GM04503 (cell line): ENCODE data around the gene APOBR.
"Not testable (repeated sequence)": the region's sequence is repeated elsewhere in the genome, so short reads cannot be mapped to it uniquely, and the experiment has no call there.

Experiments
- DNase-seq: peaks from one replicate; pipeline ENCODE4 v3.0.0-alpha.2; 2012; ENCODE audit warnings: low read depth

Gene APOBR

GRCh38 chr16:28528463-28528867 lies 34.0 kb downstream of the APOBR start:
- no peak for DNase-seq

- no peak for DNase-seq
Observed at GRCh38 chr16:28529124-28529523, 34.7 kb downstream of the APOBR start.

DNA sequence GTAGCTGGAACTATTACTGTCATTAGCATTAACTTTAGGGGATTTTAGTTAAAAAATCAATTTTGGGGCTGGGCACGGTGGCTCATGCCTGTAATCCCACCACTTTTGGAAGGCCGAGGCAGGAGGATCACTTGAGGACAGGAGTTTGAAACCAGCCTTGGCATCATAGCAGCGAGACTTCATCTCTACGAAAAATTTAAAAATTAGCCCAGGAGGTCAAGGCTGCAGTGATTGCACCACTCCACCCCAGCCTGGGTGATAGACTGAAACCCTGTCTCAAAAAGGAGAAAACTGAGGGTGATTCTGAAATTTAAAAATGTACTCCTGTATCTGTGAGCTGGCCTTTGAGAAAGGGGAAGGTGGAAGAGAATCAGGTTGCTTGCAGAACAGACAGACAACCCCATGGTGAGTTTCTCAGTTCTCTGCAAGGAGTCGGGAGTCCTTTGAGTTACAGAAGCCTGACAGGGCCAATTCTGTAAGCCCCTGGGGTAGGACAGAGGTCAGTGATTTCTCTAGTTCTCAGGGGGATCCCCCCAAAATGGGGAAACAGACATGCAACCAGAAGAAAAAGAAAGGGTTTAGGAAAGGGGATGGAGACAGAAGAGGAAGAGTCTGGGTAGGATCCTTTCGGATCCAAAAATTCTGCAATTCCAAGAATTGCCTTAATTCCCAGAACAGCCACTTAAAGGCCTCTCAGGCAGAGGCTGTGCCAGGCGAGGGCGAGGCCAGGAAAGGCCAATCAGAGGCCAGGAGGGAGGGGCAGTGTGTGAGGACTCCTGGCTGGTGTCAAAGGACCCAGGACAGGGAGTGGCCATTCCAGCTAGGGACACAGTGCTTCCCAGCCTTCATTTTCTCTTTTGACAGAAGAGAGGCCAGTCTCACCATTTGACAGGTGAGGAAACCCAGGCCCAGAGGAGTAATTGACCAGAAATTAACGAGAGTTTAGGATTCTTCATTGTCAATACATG lies 37.6 kb downstream of the APOBR start:
- DNase-seq = no peak

GRCh38 chr16:28532940-28533647 lies 38.7 kb downstream of the APOBR start:
- DNase-seq = no peak

DNA sequence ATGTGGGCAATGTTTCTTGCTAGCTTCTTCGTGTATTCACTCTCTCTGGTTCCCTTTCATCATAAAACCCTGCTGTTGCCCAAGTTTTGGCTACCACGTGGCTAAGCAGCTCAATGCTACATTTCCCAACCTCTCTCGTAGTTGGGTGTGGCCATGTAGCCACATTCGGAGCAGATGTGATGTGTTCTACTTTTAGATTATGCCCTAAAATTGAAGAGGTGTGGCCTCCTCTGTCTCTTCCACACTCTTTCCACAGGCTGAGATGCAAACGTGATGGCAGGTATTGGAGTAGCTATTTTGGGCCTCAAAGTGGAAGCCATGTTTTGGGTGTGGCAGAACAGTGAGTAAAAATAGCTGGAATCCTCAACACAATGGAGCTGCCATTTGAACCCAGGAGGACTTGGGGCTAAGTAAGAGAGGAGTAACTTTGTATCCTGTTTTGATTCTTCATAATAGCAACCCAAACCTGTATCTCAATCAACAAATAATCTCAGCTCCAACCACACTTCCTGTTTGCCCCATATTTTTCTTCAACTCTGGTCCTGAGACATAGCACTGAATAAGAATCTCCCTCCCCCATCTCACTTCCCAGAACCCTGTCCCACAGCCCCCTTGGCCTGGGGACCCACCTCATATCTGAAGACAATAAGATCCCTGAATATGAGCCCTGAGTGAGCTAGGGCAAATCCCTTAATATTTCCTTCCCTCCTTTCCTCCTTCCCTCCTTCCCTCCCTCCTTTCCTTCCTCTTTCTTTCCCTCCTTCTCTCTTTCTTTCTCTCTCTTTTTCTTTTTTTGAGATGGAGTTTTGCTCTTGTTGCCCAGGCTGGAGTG lies 40.3 kb downstream of the APOBR start:
- peak; percentile 69 for DNase-seq

DNA sequence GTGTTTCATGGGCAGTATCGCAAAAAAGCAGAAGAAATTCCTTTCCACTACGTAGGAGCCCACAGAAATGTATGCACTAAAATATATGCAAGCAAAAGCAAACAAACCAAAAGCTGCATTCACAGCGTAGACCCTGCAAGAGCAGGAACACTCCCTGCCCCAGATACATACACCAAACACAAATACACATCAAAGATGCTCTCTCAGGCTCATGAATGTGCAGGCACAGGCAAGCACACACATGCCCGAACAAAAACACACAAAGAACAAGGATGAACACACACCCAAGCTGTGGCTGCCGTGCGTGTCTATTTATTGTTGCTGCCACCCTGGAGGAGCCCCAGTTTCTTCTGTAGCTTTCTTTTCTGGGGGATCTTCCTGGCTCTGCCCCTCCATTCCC lies 42.6 kb downstream of the APOBR start:
- DNase-seq = no peak

GRCh38 chr16:28537964-28538732 lies 43.7 kb downstream of the APOBR start:
- no peak for DNase-seq

DNA sequence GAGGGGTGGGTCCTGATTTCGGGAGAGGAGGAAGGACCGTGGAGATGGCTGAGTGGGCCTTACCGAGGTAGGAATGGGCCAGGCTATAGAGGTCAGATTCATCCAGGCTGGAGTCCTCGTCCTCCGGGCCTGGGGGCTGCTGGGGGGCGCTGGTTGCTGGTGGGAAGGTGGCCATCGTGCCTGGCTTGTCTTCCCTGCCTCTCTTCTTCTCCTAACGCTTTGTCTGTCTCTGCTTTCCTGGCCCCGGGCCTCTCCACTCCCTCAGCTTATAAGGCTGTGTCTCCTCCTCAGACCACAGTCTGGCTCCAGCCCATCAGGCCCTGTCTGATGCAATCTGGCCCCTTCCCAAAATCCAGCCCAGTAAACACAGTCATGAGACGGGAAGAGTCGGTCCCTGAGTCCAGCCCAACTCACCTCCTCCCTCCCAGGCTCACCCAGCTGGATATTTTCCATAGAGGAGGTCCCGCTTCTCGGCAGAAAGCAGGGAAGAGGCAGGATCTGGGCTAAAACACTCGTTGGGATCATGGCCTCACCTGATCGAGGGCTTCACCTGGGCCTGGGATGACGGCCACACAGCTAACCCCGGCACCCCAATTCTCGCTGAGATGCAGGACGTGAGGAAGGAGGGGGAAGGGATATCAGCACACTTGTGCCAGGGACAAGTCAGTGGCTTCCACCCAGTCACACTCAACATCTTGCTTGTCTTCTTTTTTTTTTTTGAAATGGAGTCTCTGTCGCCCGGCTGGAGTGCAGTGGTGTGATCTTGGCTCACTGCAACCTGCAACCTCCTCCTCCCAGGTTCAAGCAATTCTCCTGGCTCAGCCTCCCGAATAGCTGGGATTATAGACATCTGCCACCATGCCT lies 44.5 kb downstream of the APOBR start, which contains the start of gene NUPR1:
Gene NUPR1 (minus strand): TSS at position 242 of the 864 bp plus-strand sequence. CDS start 67 bp downstream, at position 175.
- peak; percentile 97 for DNase-seq

DNA sequence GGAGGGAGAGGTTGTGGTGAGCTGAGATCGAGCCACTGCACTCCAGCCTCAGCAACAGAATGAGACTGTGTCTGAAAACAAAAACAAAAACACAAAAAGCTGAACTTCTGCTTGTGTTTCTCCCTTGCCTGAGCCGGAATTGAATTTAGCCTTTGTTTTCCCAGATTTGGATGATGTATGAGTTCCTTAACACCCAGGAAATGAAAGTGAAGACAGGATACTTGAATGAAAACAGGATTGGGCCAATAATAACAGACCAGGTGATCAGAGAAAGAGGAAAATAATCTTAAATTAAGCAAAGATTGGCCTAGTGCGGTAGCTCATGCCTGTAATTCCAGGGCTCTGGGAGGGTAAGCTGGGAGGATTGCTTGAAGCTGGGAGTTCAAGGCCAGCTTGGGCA lies 45.9 kb downstream of the APOBR start:
- DNase-seq = no peak

GRCh38 chr16:28542646-28543045 lies 48.2 kb downstream of the APOBR start:
- DNase-seq = no peak

GRCh38 chr16:28543072-28543471 lies 48.6 kb downstream of the APOBR start:
- no peak for DNase-seq

GRCh38 chr16:28544998-28545397 lies 50.6 kb downstream of the APOBR start:
- no peak for DNase-seq

- not testable (repeated sequence) for DNase-seq
Observed at GRCh38 chr16:28545964-28546363, 51.5 kb downstream of the APOBR start.

GRCh38 chr16:28546626-28547025 lies 52.2 kb downstream of the APOBR start:
- no peak for DNase-seq

DNA sequence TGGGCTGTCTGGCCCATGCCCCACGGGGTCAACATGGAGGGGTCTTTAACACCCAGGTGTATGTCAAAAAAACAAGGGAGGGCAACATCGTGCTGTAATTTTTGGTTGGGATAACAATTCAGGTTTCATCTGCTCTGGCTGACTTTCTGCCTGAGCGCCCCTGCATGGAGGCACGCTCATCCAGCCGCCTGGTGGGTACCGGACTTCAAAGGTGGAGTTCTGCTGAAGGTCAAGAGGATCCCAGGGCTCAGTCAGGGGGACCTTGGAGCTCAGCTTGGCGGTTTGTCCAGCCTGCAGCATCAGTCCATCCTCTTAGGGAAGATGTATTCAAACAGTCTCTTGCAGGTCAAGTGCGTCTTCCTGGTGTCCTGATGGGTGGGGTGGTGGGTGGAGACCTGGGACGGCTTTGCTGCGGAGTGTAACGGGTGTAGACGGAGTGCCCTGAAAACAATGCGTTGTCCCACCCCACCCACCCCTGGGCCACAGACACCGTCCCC lies 53.9 kb downstream of the APOBR start:
- DNase-seq = no peak
